Testis (tissue), 2 donors: ENCODE data around the gene ABCA5.

ENCODE experiments used
- POLR2A ChIP-seq: fragments of 450-650 bp; IDR thresholded peaks from one replicate; pipeline ENCODE4 v1.6.1; 2017; ENCODE audit warnings: antibody characterized with exemption, mild to moderate bottlenecking, moderate library complexity
- TF ChIP-seq, protein P1 (sequence below), 3 experiments: fragments of 450-650 bp in 2 of 3; fragments of 200-600 bp in 1 of 3; sonication (generic) in 1 of 3; IDR thresholded peaks; one replicate each; pipeline ENCODE4 v1.5.1; 2016 to 2019; ENCODE audit warnings: antibody characterized with exemption in 3 of 3, mild to moderate bottlenecking in 2 of 3, moderate library complexity in 1 of 3

DNA sequence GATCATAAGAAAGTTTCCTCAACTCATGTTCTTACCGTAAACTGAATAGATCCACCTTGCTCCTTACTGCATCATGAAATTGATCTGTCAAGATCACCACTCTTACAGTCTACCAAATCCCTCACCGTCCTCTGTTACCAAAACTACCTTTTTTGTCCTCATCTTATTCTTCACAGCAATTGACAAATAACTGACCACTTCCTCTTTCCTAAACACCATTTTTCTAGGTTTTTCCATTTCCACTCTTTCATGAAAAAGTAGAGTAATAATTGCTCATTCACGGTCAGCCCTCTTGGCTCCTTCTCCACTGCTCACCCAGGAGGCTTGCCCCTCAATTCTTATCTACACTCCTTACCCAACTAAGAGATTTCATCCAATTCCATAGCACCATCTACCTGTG lies 44.9 kb downstream of the ABCA5 start:
- TF ChIP-seq, protein P1, sequence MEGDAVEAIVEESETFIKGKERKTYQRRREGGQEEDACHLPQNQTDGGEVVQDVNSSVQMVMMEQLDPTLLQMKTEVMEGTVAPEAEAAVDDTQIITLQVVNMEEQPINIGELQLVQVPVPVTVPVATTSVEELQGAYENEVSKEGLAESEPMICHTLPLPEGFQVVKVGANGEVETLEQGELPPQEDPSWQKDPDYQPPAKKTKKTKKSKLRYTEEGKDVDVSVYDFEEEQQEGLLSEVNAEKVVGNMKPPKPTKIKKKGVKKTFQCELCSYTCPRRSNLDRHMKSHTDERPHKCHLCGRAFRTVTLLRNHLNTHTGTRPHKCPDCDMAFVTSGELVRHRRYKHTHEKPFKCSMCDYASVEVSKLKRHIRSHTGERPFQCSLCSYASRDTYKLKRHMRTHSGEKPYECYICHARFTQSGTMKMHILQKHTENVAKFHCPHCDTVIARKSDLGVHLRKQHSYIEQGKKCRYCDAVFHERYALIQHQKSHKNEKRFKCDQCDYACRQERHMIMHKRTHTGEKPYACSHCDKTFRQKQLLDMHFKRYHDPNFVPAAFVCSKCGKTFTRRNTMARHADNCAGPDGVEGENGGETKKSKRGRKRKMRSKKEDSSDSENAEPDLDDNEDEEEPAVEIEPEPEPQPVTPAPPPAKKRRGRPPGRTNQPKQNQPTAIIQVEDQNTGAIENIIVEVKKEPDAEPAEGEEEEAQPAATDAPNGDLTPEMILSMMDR (IDR thresholded peaks at IDR 0.05), result no peak
- no peak for TF ChIP-seq POLR2A
